Measurements from ENCODE around the gene NAB1.

DNA sequence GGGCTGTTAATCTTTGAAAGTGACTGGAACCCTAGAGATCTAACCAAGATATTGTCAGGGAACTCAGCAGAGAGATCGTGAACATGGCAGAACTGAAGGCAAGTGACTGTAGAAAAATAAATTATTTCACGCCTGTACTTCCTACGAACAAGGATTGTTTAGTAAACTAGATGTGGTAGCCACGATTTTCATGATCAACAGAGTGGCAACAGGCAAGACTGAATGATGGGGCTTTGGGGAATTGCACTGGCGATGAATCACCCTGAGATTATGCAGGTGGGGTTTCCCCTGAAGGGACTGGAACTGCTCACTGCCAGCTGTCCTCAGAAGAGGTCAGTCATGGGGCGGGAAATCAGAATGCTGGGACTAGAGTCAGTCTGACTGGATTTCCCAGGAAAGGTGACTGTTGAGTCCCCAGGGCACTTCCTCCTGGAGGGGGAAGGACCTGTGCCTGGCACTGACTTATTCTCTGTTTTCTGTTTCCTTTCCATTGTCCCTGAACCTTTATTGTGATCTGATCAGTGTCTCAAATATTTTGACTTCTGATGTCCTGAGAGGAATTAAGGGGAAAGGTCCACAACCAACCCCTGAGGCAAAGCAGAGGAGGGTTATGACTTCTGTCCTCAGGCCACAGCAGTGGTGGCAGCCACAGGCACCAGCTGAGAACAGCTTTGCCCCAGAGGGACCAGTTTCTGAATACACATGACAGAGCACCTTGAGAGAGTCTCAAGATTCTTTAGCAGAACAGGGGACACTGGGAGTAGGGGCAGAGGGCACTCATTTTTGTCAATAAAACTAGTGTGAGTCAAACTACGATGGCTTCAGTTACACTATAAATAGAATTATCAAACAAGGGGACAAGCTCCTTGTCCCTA lies 70.0 kb downstream of the NAB1 start:
- TF ChIP-seq GATA2 (IDR thresholded peaks at IDR 0.05; ENCODE audit: low read depth, low read length) (no peak), GATA3 (IDR thresholded peaks at IDR 0.05; ENCODE audit: low read depth, low read length) (no peak)

Data from SH-SY5Y (cell line).